Measurements from ENCODE around the gene TMEM138. TPM values are rescaled to one million over a fixed set of nuclear protein-coding genes. Genes with fewer than 3 reads are reported as not detected.

The TMEM138 gene
- total RNA-seq, 4 donors from 2014 or later = 14.6 to 28.1 (median 20.7) TPM

DNA sequence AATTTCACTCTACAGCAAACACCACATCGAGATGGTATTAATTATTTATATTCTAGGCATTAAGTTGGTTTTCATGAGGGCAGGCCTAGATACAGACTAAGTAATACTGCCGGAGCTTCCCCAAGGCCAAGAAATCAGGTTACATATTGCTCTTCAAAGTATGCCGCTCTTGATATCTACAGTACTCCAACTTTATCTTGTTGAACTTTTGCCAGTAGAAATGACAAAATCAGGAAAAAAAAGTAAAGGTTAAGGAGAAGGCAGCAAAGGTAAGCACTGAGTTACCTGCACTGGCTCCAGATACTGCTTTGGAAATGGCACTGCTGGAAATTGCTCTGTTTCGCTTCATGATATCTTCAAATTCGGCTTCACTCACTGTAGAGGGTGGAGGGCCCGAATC, 53.2 kb downstream of the TMEM138 start:
- H3K36me3 ChIP-seq = peaks cover 31 to 100% (median 70%) of the 10 kb centered on the region in 3 donors

DNA sequence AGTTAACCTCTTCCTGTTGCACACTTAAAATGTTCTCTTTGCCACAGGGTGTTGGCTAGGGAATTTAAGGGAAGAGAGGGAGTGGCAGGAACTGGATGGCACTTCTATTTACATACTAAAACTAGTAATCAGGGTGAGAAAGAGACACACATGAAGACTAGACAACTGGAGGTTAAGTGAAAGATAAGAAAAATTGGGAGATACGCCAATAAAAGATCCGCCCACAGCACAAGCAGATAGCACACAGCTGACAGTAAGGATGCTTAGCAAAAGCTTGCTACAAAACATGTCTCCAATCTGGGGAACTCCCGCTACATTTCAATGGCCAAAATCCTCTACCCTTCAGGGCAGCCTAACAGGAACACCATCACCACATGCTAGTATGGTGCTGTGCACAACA, 54.8 kb downstream of the TMEM138 start:
- WGBS, 2 donors = 74 to 79% methylated on average over 3 of the region's 3 CpGs
- no peaks in the 10 kb centered on the region for H3K27me3 ChIP-seq

More for the DNA sequence above, 53.2 kb downstream of the TMEM138 start:
- Histone ChIP-seq H3K9me3 (no peaks in the 10 kb centered on the region), H3K27me3 (no peaks in the 10 kb centered on the region), H3K4me3 (no peak overlapping the region), H3K4me1 (peaks cover 0 to 13% (median 3%) of the 10 kb centered on the region in 3 donors), H3K27ac (no peak overlapping the region)
- DNase-seq = no peak
- WGBS, 2 donors = 96 to 97% methylated on average over 6 of the region's 6 CpGs
- no peak for TF ChIP-seq POLR2A (IDR thresholded peaks at IDR 0.05)
- TF ChIP-seq, protein P1, sequence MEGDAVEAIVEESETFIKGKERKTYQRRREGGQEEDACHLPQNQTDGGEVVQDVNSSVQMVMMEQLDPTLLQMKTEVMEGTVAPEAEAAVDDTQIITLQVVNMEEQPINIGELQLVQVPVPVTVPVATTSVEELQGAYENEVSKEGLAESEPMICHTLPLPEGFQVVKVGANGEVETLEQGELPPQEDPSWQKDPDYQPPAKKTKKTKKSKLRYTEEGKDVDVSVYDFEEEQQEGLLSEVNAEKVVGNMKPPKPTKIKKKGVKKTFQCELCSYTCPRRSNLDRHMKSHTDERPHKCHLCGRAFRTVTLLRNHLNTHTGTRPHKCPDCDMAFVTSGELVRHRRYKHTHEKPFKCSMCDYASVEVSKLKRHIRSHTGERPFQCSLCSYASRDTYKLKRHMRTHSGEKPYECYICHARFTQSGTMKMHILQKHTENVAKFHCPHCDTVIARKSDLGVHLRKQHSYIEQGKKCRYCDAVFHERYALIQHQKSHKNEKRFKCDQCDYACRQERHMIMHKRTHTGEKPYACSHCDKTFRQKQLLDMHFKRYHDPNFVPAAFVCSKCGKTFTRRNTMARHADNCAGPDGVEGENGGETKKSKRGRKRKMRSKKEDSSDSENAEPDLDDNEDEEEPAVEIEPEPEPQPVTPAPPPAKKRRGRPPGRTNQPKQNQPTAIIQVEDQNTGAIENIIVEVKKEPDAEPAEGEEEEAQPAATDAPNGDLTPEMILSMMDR (IDR thresholded peaks at IDR 0.05) = no peak
- intact Hi-C loops (cut with DNase I) = no loop called here

DNA sequence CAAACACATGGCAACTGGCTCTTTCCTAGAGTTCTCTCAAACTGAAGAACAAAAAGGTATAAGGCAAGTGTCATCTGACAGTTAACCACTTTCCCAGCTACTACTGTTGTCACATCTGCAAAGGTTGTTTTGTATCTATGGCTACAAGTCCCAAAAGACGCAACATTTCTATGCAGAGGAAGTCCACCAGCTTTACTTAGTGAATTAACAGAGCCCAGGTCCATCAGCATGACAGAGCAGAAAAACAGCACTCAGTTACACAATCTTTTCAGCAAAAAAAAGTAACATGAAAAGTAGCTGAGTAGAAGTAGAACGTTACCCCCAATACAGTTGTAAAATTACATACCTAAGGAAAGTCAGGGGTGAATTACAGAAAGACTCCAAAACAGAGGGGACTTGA, 55.5 kb downstream of the TMEM138 start:
- no peaks in the 10 kb centered on the region for H3K9me3 ChIP-seq
- no peak overlapping the region for H3K4me3 ChIP-seq
- TF ChIP-seq POLR2A (IDR thresholded peaks at IDR 0.05) = no peak
- TF ChIP-seq, protein P1 (IDR thresholded peaks at IDR 0.05) = no peak
- H3K27me3 ChIP-seq = no peaks in the 10 kb centered on the region
- H3K4me1 ChIP-seq = peaks cover 0 to 17% (median 3%) of the 10 kb centered on the region in 3 donors
- 63 to 70% methylated on average over 2 of the region's 2 CpGs for WGBS, 2 donors
- no peak for DNase-seq
- intact Hi-C loops (cut with DNase I) = no loop called here
- H3K27ac ChIP-seq = no peak overlapping the region
- H3K36me3 ChIP-seq = peaks cover 25 to 100% (median 64%) of the 10 kb centered on the region in 3 donors

More for the DNA sequence above, 54.8 kb downstream of the TMEM138 start:
- H3K4me1 ChIP-seq = peaks cover 0 to 13% (median 3%) of the 10 kb centered on the region in 3 donors
- no peak for DNase-seq
- TF ChIP-seq, protein P1 (IDR thresholded peaks at IDR 0.05) = no peak
- TF ChIP-seq POLR2A (IDR thresholded peaks at IDR 0.05) = no peak
- peaks cover 25 to 100% (median 71%) of the 10 kb centered on the region in 3 donors for H3K36me3 ChIP-seq
- intact Hi-C loops (cut with DNase I) = no loop called here
- no peak overlapping the region for H3K4me3 ChIP-seq
- no peaks in the 10 kb centered on the region for H3K9me3 ChIP-seq
- H3K27ac ChIP-seq = no peak overlapping the region

DNA sequence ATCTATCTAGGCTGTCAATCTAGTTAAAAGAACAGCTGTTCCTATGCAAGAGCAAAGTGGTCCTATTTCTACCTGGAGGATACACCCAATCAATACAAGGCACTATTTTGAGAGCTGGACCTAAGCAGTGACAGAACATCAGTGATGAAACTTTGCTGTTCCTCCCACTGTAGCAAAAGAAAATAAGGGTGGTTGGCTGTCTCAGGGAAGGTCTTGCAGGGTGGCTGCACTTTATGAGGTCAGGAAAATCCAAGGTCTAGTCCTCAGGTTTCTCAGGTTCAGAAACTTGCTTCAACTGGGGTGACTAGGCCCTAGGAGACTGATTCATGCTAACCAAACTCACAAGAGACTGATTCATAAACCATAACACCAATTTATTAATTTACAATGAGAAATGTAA, 56.0 kb downstream of the TMEM138 start:
- no peaks in the 10 kb centered on the region for H3K27me3 ChIP-seq
- H3K27ac ChIP-seq = no peak overlapping the region
- no peaks in the 10 kb centered on the region for H3K9me3 ChIP-seq
- DNase-seq = no peak
- H3K4me1 ChIP-seq = peaks cover 0 to 19% (median 3%) of the 10 kb centered on the region in 3 donors
- H3K36me3 ChIP-seq = peaks cover 25 to 100% (median 60%) of the 10 kb centered on the region in 3 donors
- intact Hi-C loops (cut with DNase I) = no loop called here
- H3K4me3 ChIP-seq = no peak overlapping the region
- TF ChIP-seq, protein P1 (IDR thresholded peaks at IDR 0.05) = no peak
- TF ChIP-seq POLR2A (IDR thresholded peaks at IDR 0.05) = no peak

Other genes with a start within 250 kb of the TMEM138 start
- 10 to 100 TPM; 12.6 to 23.5 (median 18.0) TPM for gene VPS37C, start 200.9 kb upstream of the TMEM138 start, total RNA-seq
- gene PGA3, start 158.9 kb upstream of the TMEM138 start, total RNA-seq = not detected
- 1 to 10 TPM in 1 of 4 donors, not detected in 3; 1.3 TPM for gene PGA4, start 140.0 kb upstream of the TMEM138 start, total RNA-seq
- under 1 TPM in 2 of 4 donors, not detected in 2; 0.19 to 0.22 TPM for gene PGA5, start 121.2 kb upstream of the TMEM138 start, total RNA-seq
- 1 to 10 TPM in 1 of 4 donors, under 1 TPM in 3; 0.09 to 1.5 (median 0.30) TPM for gene VWCE, start 67.1 kb upstream of the TMEM138 start, total RNA-seq
- 100 to 1,000 TPM in 3 of 4 donors, 10 to 100 TPM in 1; 98.9 to 146 (median 127) TPM for gene DDB1, start 29.3 kb upstream of the TMEM138 start, total RNA-seq
- 10 to 100 TPM; 19.8 to 29.2 (median 26.4) TPM for gene TKFC, start 29.1 kb upstream of the TMEM138 start, total RNA-seq
- gene CYB561A3, start 492 bp upstream of the TMEM138 start, total RNA-seq = 10 to 100 TPM; 23.9 to 44.3 (median 27.9) TPM
- 10 to 100 TPM in 2 of 4 donors, 1 to 10 TPM in 2; 4.4 to 22.7 (median 11.6) TPM for gene TMEM216, start 30.2 kb downstream of the TMEM138 start, total RNA-seq
- gene CPSF7, start 67.6 kb downstream of the TMEM138 start, total RNA-seq = 10 to 100 TPM; 24.4 to 44.1 (median 34.3) TPM
- 10 to 100 TPM; 26.0 to 62.9 (median 43.7) TPM for gene SDHAF2, start 67.8 kb downstream of the TMEM138 start, total RNA-seq
- 1 to 10 TPM in 1 of 4 donors, under 1 TPM in 1, not detected in 2; 0.76 to 1.3 TPM for gene LRRC10B, start 146.4 kb downstream of the TMEM138 start, total RNA-seq
- 1 to 10 TPM; 1.6 to 2.9 (median 1.9) TPM for gene SYT7, start 218.7 kb downstream of the TMEM138 start, total RNA-seq